WTC11 (cell line): Measurements from ENCODE around the gene LIMS2. TPM values are rescaled to one million over a fixed set of nuclear protein-coding genes. Genes with fewer than 3 reads are reported as not detected.

Source experiments
- ATAC-seq: fragments of 200-7000 bp; cut with Tn5 transposase; 2 replicates; pipeline ENCODE4 v1.10.0; 2021; ENCODE audit warnings: mild to moderate bottlenecking, moderate library complexity
- CTCF ChIA-PET: fragments of 300-600 bp; sonication (Branson Sonifier 250); formaldehyde crosslinking; loops from one replicate; lab custom pipeline; 2021; ENCODE audit warnings: antibody characterized with exemption; lab: Charles Lee
- POLR2A ChIA-PET: fragments of 350-600 bp; sonication (Branson Sonifier 250); formaldehyde crosslinking; loops from one replicate; lab custom pipeline; 2021; ENCODE audit warnings: antibody characterized with exemption; lab: Charles Lee
- DNase-seq: peaks from one replicate; pipeline ENCODE4 v3.0.0; 2021; ENCODE audit warnings: low spot score
- H3K27ac Mint-ChIP-seq: 2 replicates; pipeline ENCODE4 v1.8.0; 2021; ENCODE audit warnings: mixed read lengths
- H3K27me3 Mint-ChIP-seq: 2 replicates; pipeline ENCODE4 v1.8.0; 2021; ENCODE audit warnings: low read depth, mild to moderate bottlenecking, moderate library complexity, mixed read lengths
- H3K36me3 Mint-ChIP-seq: 2 replicates; pipeline ENCODE4 v1.8.0; 2021; ENCODE audit warnings: mixed read lengths
- H3K4me1 Mint-ChIP-seq: 2 replicates; pipeline ENCODE4 v1.8.0; 2022; ENCODE audit warnings: mixed read lengths
- H3K4me3 Mint-ChIP-seq: 2 replicates; pipeline ENCODE4 v1.8.0; 2021; ENCODE audit warnings: mild to moderate bottlenecking, moderate library complexity, mixed read lengths
- H3K9me3 Mint-ChIP-seq: 2 replicates; pipeline ENCODE4 v1.8.0; 2021; ENCODE audit warnings: mixed read lengths
- CBFB ChIP-seq: sonication (generic); formaldehyde crosslinking; IDR thresholded peaks from 2 replicates; pipeline ENCODE4 v1.8.1; 2022; ENCODE audit warnings: mild to moderate bottlenecking, low read depth, missing genetic modification reagents
- EMX1 ChIP-seq: fragments of 250-450 bp; sonication (Bioruptor Pico); IDR thresholded peaks from 2 replicates; pipeline ENCODE4 v1.8.0; 2021; ENCODE audit warnings: mild to moderate bottlenecking
- ETV6 ChIP-seq: sonication (generic); formaldehyde crosslinking; IDR thresholded peaks from 2 replicates; pipeline ENCODE4 v1.8.1; 2022; ENCODE audit warnings: mild to moderate bottlenecking, missing genetic modification reagents
- GABPB1 ChIP-seq: sonication (generic); formaldehyde crosslinking; IDR thresholded peaks from 2 replicates; pipeline ENCODE4 v1.8.1; 2023; ENCODE audit warnings: mild to moderate bottlenecking, missing genetic modification reagents
- GRHL2 ChIP-seq: fragments of 250-450 bp; sonication (Bioruptor Pico); IDR thresholded peaks from 2 replicates; pipeline ENCODE4 v1.8.0; 2022; ENCODE audit warnings: mild to moderate bottlenecking, moderate library complexity; ENCODE audit not compliant: insufficient replicate concordance, severe bottlenecking
- KAT7 ChIP-seq: sonication (generic); formaldehyde crosslinking; IDR thresholded peaks from 2 replicates; pipeline ENCODE4 v1.8.1; 2023; ENCODE audit warnings: missing genetic modification reagents, mild to moderate bottlenecking, borderline replicate concordance
- MXD4 ChIP-seq: fragments of 250-450 bp; sonication (Bioruptor Pico); IDR thresholded peaks from 2 replicates; pipeline ENCODE4 v1.8.0; 2021; ENCODE audit warnings: mild to moderate bottlenecking, moderate library complexity, borderline replicate concordance
- NFATC4 ChIP-seq: fragments of 250-450 bp; sonication (Bioruptor Pico); IDR thresholded peaks from 2 replicates; pipeline ENCODE4 v1.9.0; 2021; ENCODE audit warnings: mild to moderate bottlenecking
- NFYB ChIP-seq: sonication (generic); formaldehyde crosslinking; conservative IDR thresholded peaks from 2 replicates; pipeline ENCODE4 v1.8.0; 2022; ENCODE audit warnings: low read depth, missing genetic modification reagents
- NR3C1 ChIP-seq: sonication (generic); formaldehyde crosslinking; conservative IDR thresholded peaks from 2 replicates; pipeline ENCODE4 v1.8.1; 2023; ENCODE audit warnings: low read depth, mild to moderate bottlenecking, missing genetic modification reagents
- SMAD3 ChIP-seq: sonication (generic); formaldehyde crosslinking; IDR thresholded peaks from 2 replicates; pipeline ENCODE4 v1.8.0; 2022; ENCODE audit warnings: missing genetic modification reagents, mild to moderate bottlenecking, borderline replicate concordance
- SOX15 ChIP-seq: fragments of 250-450 bp; sonication (Bioruptor Pico); IDR thresholded peaks from 2 replicates; pipeline ENCODE4 v1.9.0; 2021; ENCODE audit warnings: mild to moderate bottlenecking
- TCF7 ChIP-seq: sonication (generic); formaldehyde crosslinking; IDR thresholded peaks from 2 replicates; pipeline ENCODE4 v1.8.0; 2022; ENCODE audit warnings: mild to moderate bottlenecking, low read depth, missing genetic modification reagents, moderate library complexity
- TP53 ChIP-seq: sonication (generic); formaldehyde crosslinking; IDR thresholded peaks from 2 replicates; pipeline ENCODE4 v1.8.1; 2023; ENCODE audit warnings: mild to moderate bottlenecking, missing genetic modification reagents
- ZNF219 ChIP-seq: sonication (generic); formaldehyde crosslinking; IDR thresholded peaks from 2 replicates; pipeline ENCODE4 v1.8.0; 2023; ENCODE audit warnings: missing genetic modification reagents, mild to moderate bottlenecking, borderline replicate concordance
- ZNF396 ChIP-seq: fragments of 250-450 bp; sonication (Bioruptor Pico); IDR thresholded peaks from 2 replicates; pipeline ENCODE4 v1.8.0; 2021; ENCODE audit warnings: mild to moderate bottlenecking, moderate library complexity, borderline replicate concordance
- total RNA-seq: library from RNA; stranded (reverse); gene quantifications from 3 replicates; pipeline ENCODE4 v1.2.3, GENCODE V29; 2021
- TF ChIP-seq, protein P1 (sequence below): sonication (generic); formaldehyde crosslinking; IDR thresholded peaks from 2 replicates; pipeline ENCODE4 v1.8.0; 2022; ENCODE audit warnings: mild to moderate bottlenecking, missing genetic modification reagents
- TF ChIP-seq, protein P2 (sequence below): sonication (generic); formaldehyde crosslinking; IDR thresholded peaks from 2 replicates; pipeline ENCODE4 v1.8.0; 2022; ENCODE audit warnings: mild to moderate bottlenecking, missing genetic modification reagents
- TF ChIP-seq, protein P3 (sequence below): sonication (generic); formaldehyde crosslinking; conservative IDR thresholded peaks from 2 replicates; pipeline ENCODE4 v1.8.1; 2022; ENCODE audit warnings: mild to moderate bottlenecking, missing genetic modification reagents
- TF ChIP-seq, protein P4 (sequence below): fragments of 250-450 bp; sonication (Bioruptor Pico); IDR thresholded peaks from 2 replicates; pipeline ENCODE4 v2.1.2; 2022; ENCODE audit warnings: mild to moderate bottlenecking, moderate library complexity
- TF ChIP-seq, protein P5 (sequence below): sonication (generic); formaldehyde crosslinking; IDR thresholded peaks from 2 replicates; pipeline ENCODE4 v1.8.0; 2023; ENCODE audit warnings: missing genetic modification reagents, mild to moderate bottlenecking, borderline replicate concordance

The LIMS2 gene
- total RNA-seq, 1 experiment from 2014 or later = 2.4 TPM

DNA sequence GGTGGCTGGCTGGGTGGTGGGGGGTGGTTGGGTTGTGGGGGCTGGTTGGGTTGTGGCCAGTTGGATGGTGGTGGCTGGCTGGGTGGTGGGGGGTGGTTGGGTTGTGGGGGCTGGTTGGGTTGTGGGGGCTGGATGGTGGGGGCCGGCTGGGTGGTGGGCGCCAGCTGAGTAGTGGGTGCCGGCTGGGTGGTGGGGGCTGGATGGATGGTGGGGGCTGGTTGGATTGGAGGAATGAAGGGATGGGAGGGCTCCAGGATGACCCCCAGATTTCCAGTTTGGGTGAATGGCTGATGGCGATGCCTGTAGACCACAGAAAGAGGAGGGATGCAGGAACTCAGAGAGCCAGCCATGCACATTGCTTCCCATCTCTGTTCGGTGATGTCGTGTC is 56.1 kb downstream of the LIMS2 start:
- no peak for TF ChIP-seq SOX15 (CRISPR knock-in tag)
- no peak for TF ChIP-seq TP53 (CRISPR knock-in tag)
- TF ChIP-seq ETV6 (CRISPR knock-in tag) = no peak
- TF ChIP-seq NFATC4 = no peak
- TF ChIP-seq SMAD3 (CRISPR knock-in tag) = no peak
- no peak for TF ChIP-seq MXD4 (CRISPR knock-in tag)
- TF ChIP-seq NFYB (CRISPR knock-in tag) = no peak
- TF ChIP-seq, protein P1, sequence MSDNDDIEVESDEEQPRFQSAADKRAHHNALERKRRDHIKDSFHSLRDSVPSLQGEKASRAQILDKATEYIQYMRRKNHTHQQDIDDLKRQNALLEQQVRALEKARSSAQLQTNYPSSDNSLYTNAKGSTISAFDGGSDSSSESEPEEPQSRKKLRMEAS (CRISPR knock-in tag) = no peak
- TF ChIP-seq NR3C1 (CRISPR knock-in tag) = no peak
- TF ChIP-seq GRHL2 (CRISPR knock-in tag) = no peak
- TF ChIP-seq EMX1 = no peak
- no peak for TF ChIP-seq GABPB1 (CRISPR knock-in tag)
- TF ChIP-seq, protein P2, sequence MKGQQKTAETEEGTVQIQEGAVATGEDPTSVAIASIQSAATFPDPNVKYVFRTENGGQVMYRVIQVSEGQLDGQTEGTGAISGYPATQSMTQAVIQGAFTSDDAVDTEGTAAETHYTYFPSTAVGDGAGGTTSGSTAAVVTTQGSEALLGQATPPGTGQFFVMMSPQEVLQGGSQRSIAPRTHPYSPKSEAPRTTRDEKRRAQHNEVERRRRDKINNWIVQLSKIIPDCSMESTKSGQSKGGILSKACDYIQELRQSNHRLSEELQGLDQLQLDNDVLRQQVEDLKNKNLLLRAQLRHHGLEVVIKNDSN (CRISPR knock-in tag) = no peak
- TF ChIP-seq KAT7 (CRISPR knock-in tag) = no peak
- TF ChIP-seq TCF7 = no peak
- no peak for TF ChIP-seq CBFB (CRISPR knock-in tag)
- no peak for TF ChIP-seq ZNF219 (CRISPR knock-in tag)
- no peaks in the 10 kb centered on the region for H3K4me1 Mint-ChIP-seq
- peaks cover 5% of the 10 kb centered on the region for H3K9me3 Mint-ChIP-seq
- POLR2A ChIA-PET = no interaction called here
- DNase-seq = no peak
- no peaks in the 10 kb centered on the region for H3K36me3 Mint-ChIP-seq
- no peak overlapping the region for H3K4me3 Mint-ChIP-seq
- no peak overlapping the region for H3K27ac Mint-ChIP-seq
- H3K27me3 Mint-ChIP-seq = no peaks in the 10 kb centered on the region
- ATAC-seq = no peak
- CTCF ChIA-PET = interaction anchor here (0.6 kb wide), 1 partner anchor 31 kb away, joined by 3 read pairs; no protein-coding TSS in a partner anchor

DNA sequence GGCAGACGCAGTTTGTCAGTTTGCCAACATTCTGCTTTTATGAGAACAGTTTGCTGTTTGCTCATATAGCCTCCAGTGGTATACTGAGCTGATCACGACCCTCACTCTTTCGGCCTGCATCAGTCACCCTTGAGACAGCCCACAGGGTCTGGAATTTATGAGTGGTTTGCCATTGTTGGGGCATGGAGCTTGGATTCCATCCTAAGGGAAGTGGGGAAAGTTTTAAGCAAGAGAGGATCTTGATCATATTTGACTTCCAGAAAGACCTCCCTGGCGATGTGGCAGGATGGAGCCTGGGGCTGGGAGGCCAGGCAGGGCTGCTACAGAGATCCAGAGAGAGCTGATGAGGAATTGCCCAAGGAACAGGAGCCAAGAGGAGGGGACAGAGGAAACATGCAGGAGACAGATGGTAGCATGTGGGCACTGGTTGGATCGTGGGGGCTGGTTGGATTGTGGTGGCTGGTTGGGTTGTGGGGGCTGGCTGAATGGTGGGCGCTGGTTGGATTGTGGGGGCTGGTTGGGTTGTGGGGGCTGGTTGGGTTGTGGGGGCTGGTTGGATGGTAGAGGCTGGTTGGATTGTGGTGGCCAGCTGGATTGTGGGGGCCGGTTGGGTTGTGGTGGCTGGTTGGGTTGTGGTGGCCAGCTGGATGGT is 56.7 kb downstream of the LIMS2 start:
- CTCF ChIA-PET = interaction anchor here (0.6 kb wide), 1 partner anchor 31 kb away, joined by 3 read pairs; no protein-coding TSS in a partner anchor
- H3K36me3 Mint-ChIP-seq = no peaks in the 10 kb centered on the region
- no peaks in the 10 kb centered on the region for H3K4me1 Mint-ChIP-seq
- H3K27ac Mint-ChIP-seq = no peak overlapping the region
- H3K9me3 Mint-ChIP-seq = peaks cover 10% of the 10 kb centered on the region
- POLR2A ChIA-PET = no interaction called here
- DNase-seq (no peak), ATAC-seq (no peak)
- TF ChIP-seq ZNF396 = no peak
- TF ChIP-seq, protein P3, sequence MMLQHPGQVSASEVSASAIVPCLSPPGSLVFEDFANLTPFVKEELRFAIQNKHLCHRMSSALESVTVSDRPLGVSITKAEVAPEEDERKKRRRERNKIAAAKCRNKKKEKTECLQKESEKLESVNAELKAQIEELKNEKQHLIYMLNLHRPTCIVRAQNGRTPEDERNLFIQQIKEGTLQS (CRISPR knock-in tag) = no peak
- TF ChIP-seq SOX15 (CRISPR knock-in tag) = no peak
- no peak overlapping the region for H3K4me3 Mint-ChIP-seq
- no peaks in the 10 kb centered on the region for H3K27me3 Mint-ChIP-seq

DNA sequence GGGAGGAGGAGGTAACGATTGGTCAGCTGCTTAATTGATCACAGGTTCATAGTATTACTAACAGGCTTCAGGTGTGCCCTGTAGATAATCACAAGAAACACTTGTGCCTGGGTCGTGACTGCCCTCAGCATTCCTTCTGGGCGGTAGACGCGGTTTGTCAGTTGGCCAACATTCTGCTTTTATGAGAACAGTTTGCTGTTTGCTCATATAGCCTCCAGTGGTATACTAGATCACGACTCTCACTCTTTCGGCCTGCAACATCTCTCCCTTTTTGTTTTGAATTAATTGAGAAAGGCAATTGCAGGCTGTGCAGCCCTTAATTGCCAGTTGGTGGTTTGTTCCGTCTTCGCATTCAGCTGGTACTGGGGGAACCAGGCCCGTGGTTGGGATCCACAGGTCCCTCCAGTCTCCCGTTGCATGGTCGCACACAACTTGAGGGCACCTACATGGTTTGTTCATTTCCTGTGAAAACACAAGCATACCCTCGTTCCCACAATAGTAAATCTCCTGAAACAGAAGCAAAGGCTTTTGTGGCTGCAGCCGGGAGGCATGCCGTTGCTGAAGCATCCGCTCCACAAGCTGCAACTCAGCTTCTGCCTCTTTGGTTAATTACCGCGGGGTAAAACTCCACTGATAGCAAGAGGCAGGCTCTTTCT is 59.7 kb downstream of the LIMS2 start:
- Mint-ChIP-seq H3K4me3 (no peak overlapping the region), H3K27ac (no peak overlapping the region), H3K9me3 (peaks cover 21% of the 10 kb centered on the region), H3K4me1 (no peaks in the 10 kb centered on the region), H3K36me3 (peaks cover 4% of the 10 kb centered on the region; the same call in 1 of the 2 replicates), H3K27me3 (no peaks in the 10 kb centered on the region)
- CTCF ChIA-PET = interaction anchor here (0.9 to 1.5 kb wide), 2 partner anchors 24 to 80 kb away, joined by 3 read pairs; no protein-coding TSS in a partner anchor
- ATAC-seq (no peak), DNase-seq (no peak)
- POLR2A ChIA-PET = no interaction called here
- no peak for TF ChIP-seq ZNF396
- TF ChIP-seq, protein P4, sequence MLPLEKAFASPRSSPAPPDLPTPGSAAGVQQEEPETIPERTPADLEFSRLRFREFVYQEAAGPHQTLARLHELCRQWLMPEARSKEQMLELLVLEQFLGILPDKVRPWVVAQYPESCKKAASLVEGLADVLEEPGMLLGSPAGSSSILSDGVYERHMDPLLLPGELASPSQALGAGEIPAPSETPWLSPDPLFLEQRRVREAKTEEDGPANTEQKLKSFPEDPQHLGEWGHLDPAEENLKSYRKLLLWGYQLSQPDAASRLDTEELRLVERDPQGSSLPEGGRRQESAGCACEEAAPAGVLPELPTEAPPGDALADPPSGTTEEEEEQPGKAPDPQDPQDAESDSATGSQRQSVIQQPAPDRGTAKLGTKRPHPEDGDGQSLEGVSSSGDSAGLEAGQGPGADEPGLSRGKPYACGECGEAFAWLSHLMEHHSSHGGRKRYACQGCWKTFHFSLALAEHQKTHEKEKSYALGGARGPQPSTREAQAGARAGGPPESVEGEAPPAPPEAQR = no peak
- TF ChIP-seq, protein P5, sequence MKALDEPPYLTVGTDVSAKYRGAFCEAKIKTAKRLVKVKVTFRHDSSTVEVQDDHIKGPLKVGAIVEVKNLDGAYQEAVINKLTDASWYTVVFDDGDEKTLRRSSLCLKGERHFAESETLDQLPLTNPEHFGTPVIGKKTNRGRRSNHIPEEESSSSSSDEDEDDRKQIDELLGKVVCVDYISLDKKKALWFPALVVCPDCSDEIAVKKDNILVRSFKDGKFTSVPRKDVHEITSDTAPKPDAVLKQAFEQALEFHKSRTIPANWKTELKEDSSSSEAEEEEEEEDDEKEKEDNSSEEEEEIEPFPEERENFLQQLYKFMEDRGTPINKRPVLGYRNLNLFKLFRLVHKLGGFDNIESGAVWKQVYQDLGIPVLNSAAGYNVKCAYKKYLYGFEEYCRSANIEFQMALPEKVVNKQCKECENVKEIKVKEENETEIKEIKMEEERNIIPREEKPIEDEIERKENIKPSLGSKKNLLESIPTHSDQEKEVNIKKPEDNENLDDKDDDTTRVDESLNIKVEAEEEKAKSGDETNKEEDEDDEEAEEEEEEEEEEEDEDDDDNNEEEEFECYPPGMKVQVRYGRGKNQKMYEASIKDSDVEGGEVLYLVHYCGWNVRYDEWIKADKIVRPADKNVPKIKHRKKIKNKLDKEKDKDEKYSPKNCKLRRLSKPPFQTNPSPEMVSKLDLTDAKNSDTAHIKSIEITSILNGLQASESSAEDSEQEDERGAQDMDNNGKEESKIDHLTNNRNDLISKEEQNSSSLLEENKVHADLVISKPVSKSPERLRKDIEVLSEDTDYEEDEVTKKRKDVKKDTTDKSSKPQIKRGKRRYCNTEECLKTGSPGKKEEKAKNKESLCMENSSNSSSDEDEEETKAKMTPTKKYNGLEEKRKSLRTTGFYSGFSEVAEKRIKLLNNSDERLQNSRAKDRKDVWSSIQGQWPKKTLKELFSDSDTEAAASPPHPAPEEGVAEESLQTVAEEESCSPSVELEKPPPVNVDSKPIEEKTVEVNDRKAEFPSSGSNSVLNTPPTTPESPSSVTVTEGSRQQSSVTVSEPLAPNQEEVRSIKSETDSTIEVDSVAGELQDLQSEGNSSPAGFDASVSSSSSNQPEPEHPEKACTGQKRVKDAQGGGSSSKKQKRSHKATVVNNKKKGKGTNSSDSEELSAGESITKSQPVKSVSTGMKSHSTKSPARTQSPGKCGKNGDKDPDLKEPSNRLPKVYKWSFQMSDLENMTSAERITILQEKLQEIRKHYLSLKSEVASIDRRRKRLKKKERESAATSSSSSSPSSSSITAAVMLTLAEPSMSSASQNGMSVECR (CRISPR knock-in tag) = no peak
